CD14-positive monocyte (primary cell): ENCODE data around the gene ZFHX2. TPM values are rescaled to one million over a fixed set of nuclear protein-coding genes. Genes with fewer than 3 reads are reported as not detected.

ENCODE experiments used
- DNase-seq, 3 donors: peaks; one replicate each; pipeline ENCODE4 v3.0.0-alpha.2; 2011 to 2022
- H2AFZ ChIP-seq: 2 replicates; pipeline ENCODE4 v1.6.0; 2012; ENCODE audit warnings: mild to moderate bottlenecking, low read depth, low read length, inconsistent platforms; ENCODE audit not compliant: insufficient read depth, poor library complexity, severe bottlenecking
- H3K27ac ChIP-seq, 2 donors: 1 replicate in 1 of 2; 2 replicates in 1 of 2; pipeline ENCODE4 v1.5.1; 2012 to 2013; ENCODE audit warnings: low read length in 2 of 2, control low read depth in 1 of 2, inconsistent platforms in 1 of 2, low read depth in 1 of 2, mild to moderate bottlenecking in 1 of 2
- H3K27me3 ChIP-seq, 2 donors: one replicate each; pipeline versions ENCODE4 v1.6.0 to v1.6.1; 2011 to 2013; ENCODE audit warnings: low read length in 2 of 2; ENCODE audit not compliant: control insufficient read depth in 2 of 2, insufficient read depth in 2 of 2
- H3K36me3 ChIP-seq, 2 donors: replicated peaks in 1 of 2; 1 replicate in 1 of 2; 2 replicates in 1 of 2; pipeline versions ENCODE4 v1.5.1 to v1.6.1; 2012 to 2013; ENCODE audit warnings: low read length in 2 of 2, control low read depth in 1 of 2, inconsistent platforms in 1 of 2, mild to moderate bottlenecking in 1 of 2; ENCODE audit not compliant: insufficient read depth in 2 of 2, control insufficient read depth in 1 of 2
- H3K4me1 ChIP-seq, 2 donors: 1 replicate in 1 of 2; 2 replicates in 1 of 2; pipeline versions ENCODE4 v1.5.1 to v1.6.1; 2012 to 2013; ENCODE audit warnings: low read length in 2 of 2, control low read depth in 1 of 2, inconsistent platforms in 1 of 2, mild to moderate bottlenecking in 1 of 2, moderate library complexity in 1 of 2; ENCODE audit not compliant: insufficient read depth in 2 of 2, control insufficient read depth in 1 of 2
- H3K4me2 ChIP-seq: replicated peaks from 2 replicates; pipeline ENCODE3; 2012; ENCODE audit warnings: low read length, moderate library complexity, mild to moderate bottlenecking; ENCODE audit not compliant: poor library complexity, severe bottlenecking; ENCODE audit errors: extremely low read depth
- H3K4me3 ChIP-seq, 3 experiments: fragments of 200-600 bp in 1 of 3; sonication (generic) in 1 of 3; replicated peaks in 1 of 3; 1 replicate in 2 of 3; 2 replicates in 1 of 3; pipeline ENCODE4 v1.5.1; 2011 to 2013; ENCODE audit warnings: low read length in 3 of 3, mild to moderate bottlenecking in 3 of 3, control low read depth in 2 of 3, low read depth in 2 of 3, inconsistent platforms in 1 of 3, moderate library complexity in 1 of 3
- H3K79me2 ChIP-seq: 2 replicates; pipeline ENCODE4 v1.6.0; 2012; ENCODE audit warnings: mild to moderate bottlenecking, control low read depth, inconsistent platforms, low read length, moderate library complexity; ENCODE audit not compliant: insufficient read depth
- H3K9ac ChIP-seq: 2 replicates; pipeline ENCODE4 v1.6.0; 2017; ENCODE audit warnings: low read length, mild to moderate bottlenecking; ENCODE audit not compliant: insufficient read depth, poor library complexity, severe bottlenecking
- H3K9me3 ChIP-seq, 2 donors: replicated peaks in 1 of 2; 1 replicate in 1 of 2; 2 replicates in 1 of 2; pipeline versions ENCODE4 v1.5.1 to v1.6.1; 2012 to 2013; ENCODE audit warnings: low read length in 2 of 2, control low read depth in 1 of 2; ENCODE audit not compliant: control insufficient read depth in 1 of 2, insufficient read depth in 1 of 2
- H4K20me1 ChIP-seq: 2 replicates; pipeline ENCODE4 v1.6.0; 2012; ENCODE audit warnings: mild to moderate bottlenecking, low read length, control low read depth, moderate library complexity; ENCODE audit not compliant: insufficient read depth
- H3K27ac Mint-ChIP-seq, 7 donors: one replicate each; pipeline ENCODE4 v1.8.0; 2020; ENCODE audit warnings: mild to moderate bottlenecking in 7 of 7, mixed read lengths in 7 of 7, moderate library complexity in 6 of 7, inconsistent platforms in 2 of 7
- H3K27me3 Mint-ChIP-seq, 3 donors: one replicate each; pipeline ENCODE4 v1.8.0; 2021 to 2022; ENCODE audit warnings: low read depth in 3 of 3, mild to moderate bottlenecking in 3 of 3, mixed read lengths in 3 of 3, moderate library complexity in 3 of 3, inconsistent platforms in 1 of 3
- H3K36me3 Mint-ChIP-seq, 2 donors: one replicate each; pipeline ENCODE4 v1.8.0; 2020; ENCODE audit warnings: mixed read lengths in 2 of 2, inconsistent platforms in 1 of 2, mild to moderate bottlenecking in 1 of 2
- H3K4me1 Mint-ChIP-seq: one replicate; pipeline ENCODE4 v1.8.0; 2020; ENCODE audit warnings: mild to moderate bottlenecking, mixed read lengths
- H3K4me3 Mint-ChIP-seq, 2 donors: one replicate each; pipeline ENCODE4 v1.8.0; 2020; ENCODE audit warnings: mild to moderate bottlenecking in 2 of 2, mixed read lengths in 2 of 2, moderate library complexity in 1 of 2
- H3K9me3 Mint-ChIP-seq, 7 donors: one replicate each; pipeline ENCODE4 v1.8.0; 2020 to 2022; ENCODE audit warnings: mixed read lengths in 7 of 7, mild to moderate bottlenecking in 6 of 7, moderate library complexity in 6 of 7, inconsistent platforms in 2 of 7
- CTCF ChIP-seq: fragments of 200-600 bp; IDR thresholded peaks from one replicate; pipeline ENCODE4 v1.8.0; 2022; ENCODE audit warnings: antibody characterized with exemption, mild to moderate bottlenecking
- WGBS: methylation state at CpG from one replicate; pipeline ENCODE4 v1.1.5; 2013; ENCODE audit warnings: missing lambda C conversion rate; ENCODE audit not compliant: insufficient coverage; 5-methylcytosine and 5-hydroxymethylcytosine counted together
- intact Hi-C, 2 donors: fragments of 100-400 bp; cut with micrococcal nuclease; formaldehyde crosslinking; loops; one replicate each; pipeline versions ENCODE4 v1.15.0 to v1.15.1; 2023
- polyA plus RNA-seq, 3 donors: library from polyadenylated mRNA; depleted of rRNA in 1 of 3; unstranded in 2 of 3; stranded (reverse) in 1 of 3; fragments of 300-500 nt in 2 of 3; fragments of >200 nt in 1 of 3; fragmentation: Illumina TruSeq in 2 of 3; gene quantifications; 1 replicate in 2 of 3; 2 replicates in 1 of 3; pipeline ENCODE4 v1.2.3, GENCODE V29; 2012 to 2021

Gene ZFHX2
- polyA plus RNA-seq, 3 donors = 0.01 to 0.07 TPM; not detected in 1

GRCh38 chr14:23536494-23536893 lies 15.1 kb downstream of the ZFHX2 start:
- Histone ChIP-seq H3K27me3 (no peaks in the 10 kb centered on the region), H3K79me2 (no peaks in the 10 kb centered on the region), H3K9ac (no peak overlapping the region), H3K4me2 (no peak overlapping the region), H3K4me1 (no peaks in the 10 kb centered on the region), H3K36me3 (no peaks in the 10 kb centered on the region), H3K27ac (no peak overlapping the region), H2AFZ (no peak overlapping the region), H4K20me1 (no peaks in the 10 kb centered on the region), H3K9me3 (no peaks in the 10 kb centered on the region), H3K4me3 (no peak overlapping the region)
- intact Hi-C loops = no loop called here
- H3K36me3 Mint-ChIP-seq = no peaks in the 10 kb centered on the region
- DNase-seq = no peak
- H3K4me3 Mint-ChIP-seq = no peak overlapping the region
- H3K4me1 Mint-ChIP-seq = no peaks in the 10 kb centered on the region
- TF ChIP-seq CTCF = no peak
- H3K9me3 Mint-ChIP-seq = peaks cover 0 to 1% (median 0%) of the 10 kb centered on the region in 7 donors
- no peak overlapping the region for H3K27ac Mint-ChIP-seq
- 80% methylated on average over 1 of the region's 2 CpGs for WGBS
- peaks cover 5 to 8% (median 5%) of the 10 kb centered on the region in 3 donors for H3K27me3 Mint-ChIP-seq

GRCh38 chr14:23535943-23536342 lies 15.6 kb downstream of the ZFHX2 start:
- intact Hi-C loops = no loop called here
- H3K4me3 Mint-ChIP-seq = no peak overlapping the region
- no peak overlapping the region for H3K27ac Mint-ChIP-seq
- no peaks in the 10 kb centered on the region for H3K79me2 ChIP-seq
- H3K4me2 ChIP-seq = no peak overlapping the region
- H2AFZ ChIP-seq = no peak overlapping the region
- no peaks in the 10 kb centered on the region for H3K27me3 ChIP-seq
- H3K4me3 ChIP-seq = no peak overlapping the region
- H3K36me3 Mint-ChIP-seq = no peaks in the 10 kb centered on the region
- H3K27me3 Mint-ChIP-seq = peaks cover 3 to 5% (median 4%) of the 10 kb centered on the region in 3 donors
- H3K9me3 Mint-ChIP-seq = peaks cover 0 to 1% (median 0%) of the 10 kb centered on the region in 7 donors
- H3K27ac ChIP-seq = no peak overlapping the region
- 93% methylated on average over 3 of the region's 4 CpGs for whole genome bisulfite sequencing
- peaks cover 2% of the 10 kb centered on the region for H3K4me1 Mint-ChIP-seq
- no peaks in the 10 kb centered on the region for H3K36me3 ChIP-seq
- H3K9me3 ChIP-seq = no peaks in the 10 kb centered on the region
- DNase-seq = no peak
- H3K4me1 ChIP-seq = no peaks in the 10 kb centered on the region
- H3K9ac ChIP-seq = no peak overlapping the region
- TF ChIP-seq CTCF = no peak
- no peaks in the 10 kb centered on the region for H4K20me1 ChIP-seq
